Astrocyte (in vitro differentiated cells and primary cell): ENCODE data around the gene CPT2.

ENCODE experiments used
- CTCF ChIP-seq: IDR thresholded peaks from 2 replicates; pipeline ENCODE4 v1.5.1; 2011; ENCODE audit warnings: low read depth, mild to moderate bottlenecking, inconsistent platforms, low read length, moderate library complexity; ENCODE audit not compliant: insufficient read depth
- EZH2 ChIP-seq: IDR thresholded peaks from 2 replicates; pipeline ENCODE4 v1.6.1; 2012; ENCODE audit warnings: mild to moderate bottlenecking, low read length, inconsistent platforms; ENCODE audit not compliant: insufficient read depth

DNA sequence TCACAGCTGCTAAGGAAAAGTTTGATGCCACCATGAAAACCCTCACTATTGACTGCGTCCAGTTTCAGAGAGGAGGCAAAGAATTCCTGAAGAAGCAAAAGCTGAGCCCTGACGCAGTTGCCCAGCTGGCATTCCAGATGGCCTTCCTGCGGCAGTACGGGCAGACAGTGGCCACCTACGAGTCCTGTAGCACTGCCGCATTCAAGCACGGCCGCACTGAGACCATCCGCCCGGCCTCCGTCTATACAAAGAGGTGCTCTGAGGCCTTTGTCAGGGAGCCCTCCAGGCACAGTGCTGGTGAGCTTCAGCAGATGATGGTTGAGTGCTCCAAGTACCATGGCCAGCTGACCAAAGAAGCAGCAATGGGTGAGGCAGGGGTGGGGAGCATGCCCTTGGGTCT lies 14.3 kb downstream of the CPT2 start:
- TF ChIP-seq CTCF, result no peak
- no peak for TF ChIP-seq EZH2
